ENCODE results near the gene KIAA1671.
A peak's percentile ranks its signal among the peaks of the same experiment; 100 is the strongest.
"Not testable (repeated sequence)": the region's sequence is repeated elsewhere in the genome, so short reads cannot be mapped to it uniquely, and the experiment has no call there.

KIAA1671 gene

DNA sequence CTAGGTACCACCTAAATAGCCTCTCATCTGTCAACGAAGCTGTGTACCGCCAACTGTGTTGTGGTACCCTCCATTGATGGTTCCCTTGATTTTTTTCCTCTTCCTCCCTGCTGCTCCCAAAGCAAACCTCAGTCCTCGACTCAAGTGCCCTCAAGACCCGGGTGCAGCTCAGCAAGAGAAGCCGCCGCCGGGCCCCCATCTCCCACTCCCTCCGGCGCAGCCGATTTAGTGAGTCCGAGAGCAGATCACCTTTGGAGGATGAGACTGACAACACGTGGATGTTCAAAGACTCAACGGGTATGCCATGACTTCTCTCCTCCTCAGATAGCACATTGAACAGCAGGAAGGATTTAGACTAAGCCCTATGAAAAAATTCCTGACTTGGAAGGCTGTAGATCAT, 224.7 kb downstream of the KIAA1671 start:
- FAIRE-seq = no peak

DNA sequence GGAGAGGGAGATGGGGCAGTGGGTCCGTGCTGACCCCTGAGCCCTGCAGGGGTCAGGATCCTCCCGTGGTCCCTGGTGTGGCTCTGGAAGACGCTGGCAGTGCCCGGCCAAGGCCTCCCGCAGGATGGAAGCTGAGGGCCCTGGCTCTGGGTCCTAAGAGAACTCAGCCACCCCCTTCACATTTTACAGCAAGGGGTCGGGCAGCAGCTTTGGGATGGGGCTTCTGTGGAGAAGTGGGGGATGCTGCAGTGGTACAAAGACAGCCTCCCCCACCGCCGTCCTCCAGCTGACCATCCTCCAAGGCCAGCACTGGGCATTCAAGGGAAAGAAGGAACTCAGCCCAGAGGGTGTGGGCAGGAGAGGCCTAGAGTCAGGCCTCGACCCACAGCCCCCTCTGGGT, 225.4 kb downstream of the KIAA1671 start:
- no peak for FAIRE-seq

DNA sequence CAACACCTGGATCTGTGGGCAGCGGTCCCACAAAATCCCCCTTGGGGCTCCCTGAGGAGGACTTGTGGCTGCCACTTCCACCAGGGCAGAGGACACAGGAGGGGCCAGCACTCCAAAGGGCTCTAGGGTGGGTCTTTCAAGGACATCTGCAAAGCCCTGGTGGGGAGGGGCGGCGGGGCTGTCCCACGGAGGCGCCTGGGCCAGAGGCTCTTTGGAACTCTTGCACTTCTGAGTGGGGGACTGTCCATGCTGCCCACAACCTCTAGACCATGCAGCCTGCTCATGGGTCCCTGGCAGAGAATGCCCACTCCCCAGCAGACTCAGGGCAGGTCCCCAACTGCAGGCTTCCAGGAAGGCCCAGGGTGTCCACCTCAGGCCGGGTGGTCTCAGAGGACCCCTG, 225.8 kb downstream of the KIAA1671 start:
- not testable (repeated sequence) for FAIRE-seq

DNA sequence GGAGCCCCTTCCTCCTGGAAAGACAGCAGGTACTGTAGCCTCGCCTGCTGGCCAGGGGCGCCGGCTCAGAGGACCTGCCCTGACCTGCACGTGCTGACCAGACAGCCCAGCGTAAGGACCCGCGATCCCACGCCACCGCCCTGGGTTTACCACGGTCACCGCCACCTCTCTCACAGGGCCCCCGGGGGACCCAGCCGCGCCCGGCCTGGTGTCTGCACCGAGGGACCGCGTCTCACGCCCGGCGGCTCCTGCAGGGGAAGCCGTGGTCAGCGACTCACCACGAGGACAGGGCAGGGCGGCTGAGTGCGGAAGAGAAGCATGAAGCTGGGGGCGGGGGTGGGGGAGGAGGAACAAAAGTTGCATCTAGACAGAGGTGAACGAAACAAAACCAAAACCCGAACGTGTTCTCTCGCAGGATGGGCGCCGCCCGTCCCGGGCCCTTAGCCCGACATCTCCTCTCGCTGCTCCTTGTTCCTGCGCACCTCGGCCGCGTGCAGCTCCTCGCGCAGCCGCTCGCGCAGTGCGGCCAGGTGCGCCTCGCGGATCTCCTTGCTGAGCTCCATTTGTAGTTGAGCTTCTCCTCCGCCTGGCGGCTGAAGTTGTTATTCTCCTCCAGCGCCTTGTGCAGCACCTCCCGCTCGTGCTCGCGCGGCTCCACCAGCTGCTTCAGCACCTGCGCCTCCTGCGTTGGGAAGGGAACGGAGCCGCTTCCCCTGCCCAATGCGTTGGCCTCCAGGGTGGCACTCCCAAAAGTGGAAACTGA, 226.5 kb downstream of the KIAA1671 start:
- FAIRE-seq = not testable (repeated sequence)

DNA sequence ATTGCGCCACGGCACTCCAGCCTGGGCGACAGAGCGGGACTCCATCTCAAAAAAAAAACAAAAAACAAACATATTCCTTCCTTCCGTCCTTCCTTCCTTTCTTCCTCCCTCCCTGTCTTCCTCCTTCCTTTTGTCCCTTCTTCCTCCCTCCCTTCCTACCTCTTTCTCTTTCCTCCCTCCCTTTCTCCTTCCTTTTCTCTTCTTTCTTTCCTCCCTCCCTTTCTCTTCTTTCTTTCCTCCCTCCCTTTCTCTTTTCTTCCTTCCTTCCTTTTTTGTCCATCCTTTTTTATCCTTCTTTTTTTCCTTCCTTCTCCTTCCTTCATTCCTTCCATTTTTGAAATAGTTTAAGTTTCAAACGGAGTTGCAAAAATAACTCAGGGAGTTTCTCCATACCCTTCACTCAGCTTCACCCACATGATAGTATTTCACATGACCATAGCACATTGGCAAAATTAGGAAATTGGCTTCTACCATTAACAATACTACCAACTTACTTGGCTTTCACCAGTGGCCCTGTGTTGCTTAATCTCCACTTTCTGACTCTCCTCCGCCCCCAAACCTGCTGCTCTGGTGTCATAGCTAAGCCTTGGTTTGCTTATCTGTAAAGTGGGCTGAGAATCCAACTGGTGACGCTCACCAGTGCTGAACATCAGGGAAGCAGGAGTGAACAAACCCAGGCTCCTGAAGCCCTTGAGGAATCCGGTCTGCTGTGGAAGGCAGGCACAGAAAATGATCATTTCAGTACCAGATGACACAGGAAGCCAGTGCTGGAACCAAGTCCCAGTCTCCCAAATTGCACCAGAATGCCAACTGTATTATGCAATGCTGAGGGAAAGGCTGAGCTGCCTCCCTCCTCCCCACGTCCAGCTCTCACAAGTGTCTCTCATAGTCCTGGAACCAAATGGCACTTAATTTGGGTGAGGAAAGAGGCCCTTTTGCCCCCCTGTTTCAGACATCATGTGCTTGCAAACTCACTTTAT, 229.9 kb downstream of the KIAA1671 start:
- no peak for FAIRE-seq

DNA sequence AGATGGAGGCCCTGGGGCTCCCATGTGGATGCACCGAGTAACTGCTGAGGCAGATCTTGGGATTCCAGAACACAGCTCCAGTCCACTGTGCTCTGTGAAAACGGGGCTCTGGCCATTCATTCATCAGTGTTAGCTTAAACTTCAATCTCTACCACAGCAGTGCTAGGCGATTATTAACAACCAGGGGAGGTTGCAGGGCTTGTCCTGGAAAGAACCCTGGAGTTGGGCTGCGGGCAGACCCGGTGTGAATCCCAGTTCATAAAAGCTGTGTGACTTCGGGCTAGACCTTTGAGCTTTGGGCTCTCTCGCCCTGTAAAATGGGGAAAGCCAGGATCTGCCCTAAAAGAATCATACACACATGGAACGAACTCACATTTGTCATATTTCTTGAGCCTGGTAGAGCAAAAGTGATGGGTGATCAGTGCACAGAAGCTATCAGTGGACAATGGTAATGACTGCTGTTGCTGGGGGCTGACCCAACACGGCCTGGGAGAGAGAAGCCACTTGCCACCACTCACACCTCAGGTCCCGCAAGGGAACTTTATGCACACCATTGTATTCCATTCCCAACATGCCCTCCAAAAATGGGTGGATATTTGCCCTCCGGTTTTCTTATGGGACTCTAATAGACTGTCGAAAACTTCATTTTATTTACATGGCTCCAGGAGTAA, 231.6 kb downstream of the KIAA1671 start:
- no peak for FAIRE-seq

DNA sequence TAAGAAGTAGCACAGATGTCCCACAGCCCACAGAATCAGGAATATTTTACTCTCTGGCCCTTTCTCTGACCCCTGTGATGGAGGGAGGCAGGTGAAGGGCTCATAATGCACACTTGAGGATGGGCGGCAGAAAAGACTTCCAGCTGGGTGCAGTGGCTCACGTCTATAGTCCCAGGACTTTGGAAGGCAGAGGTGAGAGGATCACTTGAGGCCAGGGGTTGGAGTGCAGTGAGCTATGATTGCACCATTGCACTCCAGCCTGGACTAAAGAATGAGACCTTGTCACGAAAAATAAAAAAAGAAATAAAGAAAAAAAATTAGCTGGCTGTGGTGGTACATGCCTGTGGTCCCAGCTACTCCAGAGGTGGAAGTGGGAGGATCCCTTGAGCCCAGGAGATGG, 233.6 kb downstream of the KIAA1671 start:
- FAIRE-seq = no peak

DNA sequence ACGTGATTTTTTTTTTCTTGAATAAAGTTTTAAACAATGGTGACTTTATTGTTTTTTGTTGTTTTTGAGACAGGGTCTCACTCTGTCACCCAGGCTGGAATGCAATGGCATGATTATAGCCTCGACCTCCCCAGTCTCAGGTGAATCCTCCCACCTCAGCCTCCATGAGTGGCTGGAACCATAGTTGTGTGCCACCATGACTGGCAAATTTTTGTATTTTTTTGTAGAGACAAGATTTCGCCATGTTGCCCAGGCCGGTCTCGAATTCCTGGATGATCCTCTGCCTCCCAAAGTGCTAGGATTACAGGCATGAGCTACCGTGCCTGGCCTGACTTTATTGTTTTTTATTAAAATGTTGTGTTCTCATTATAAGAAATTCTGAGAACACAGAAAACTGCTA, 235.0 kb downstream of the KIAA1671 start:
- no peak for FAIRE-seq

DNA sequence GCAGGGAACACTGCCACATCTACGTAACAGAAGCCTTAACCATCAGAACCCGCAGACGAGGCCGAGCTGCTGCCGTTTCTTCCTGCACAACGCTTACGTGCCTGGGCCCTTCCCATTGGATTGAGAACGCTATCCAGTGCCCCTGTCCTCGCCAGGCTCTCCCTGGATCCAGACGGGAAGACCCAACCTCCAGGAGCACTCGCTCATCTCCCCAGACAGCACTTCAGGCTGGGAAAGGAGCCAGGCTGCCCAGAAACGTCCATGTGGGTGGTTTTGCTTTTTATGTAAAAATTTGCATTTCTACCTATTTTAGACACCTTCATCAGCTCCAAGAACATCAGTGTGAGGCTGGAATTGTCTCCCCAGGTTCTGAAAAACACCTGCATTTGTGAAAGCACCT, 239.9 kb downstream of the KIAA1671 start:
- no peak for FAIRE-seq

DNA sequence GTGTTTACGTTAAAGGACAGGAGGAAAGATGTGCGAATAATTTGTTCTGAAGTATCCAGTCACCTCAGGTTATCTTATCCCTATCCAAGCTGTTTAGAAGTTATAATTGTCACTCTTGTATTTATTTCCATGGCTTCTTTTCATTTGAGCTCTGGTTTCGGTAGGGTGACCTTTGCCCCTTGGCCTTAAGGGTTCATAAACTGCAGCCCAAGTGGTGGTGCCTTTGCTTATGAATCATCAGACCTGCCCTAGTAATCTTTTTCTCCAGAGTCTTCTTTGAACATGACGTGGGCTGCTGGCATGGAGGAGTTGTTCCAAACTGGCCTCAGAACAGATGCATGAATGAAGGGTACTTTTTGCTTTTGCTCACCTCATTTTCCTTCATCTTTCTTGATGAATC, 240.6 kb downstream of the KIAA1671 start:
- FAIRE-seq = no peak

DNA sequence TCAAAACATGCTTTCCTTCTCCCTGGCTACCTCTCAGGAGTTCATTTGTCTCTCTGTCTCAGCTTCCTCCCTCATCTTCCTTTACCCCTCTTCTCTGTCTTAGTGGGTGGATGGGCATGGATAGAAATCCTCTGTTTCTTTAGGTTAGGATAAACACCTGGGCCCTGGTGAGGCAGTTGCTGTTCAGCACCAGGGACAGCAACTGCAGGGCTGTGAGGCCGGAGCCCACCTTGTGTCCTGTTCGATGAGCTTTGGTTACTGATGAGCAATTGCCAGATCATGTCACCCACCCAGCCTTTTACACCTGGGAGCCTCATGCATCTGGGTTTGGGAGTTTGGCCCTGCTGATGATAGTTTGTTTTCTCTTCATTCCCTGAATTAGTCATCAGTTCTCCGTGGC, 241.0 kb downstream of the KIAA1671 start:
- FAIRE-seq = no peak

DNA sequence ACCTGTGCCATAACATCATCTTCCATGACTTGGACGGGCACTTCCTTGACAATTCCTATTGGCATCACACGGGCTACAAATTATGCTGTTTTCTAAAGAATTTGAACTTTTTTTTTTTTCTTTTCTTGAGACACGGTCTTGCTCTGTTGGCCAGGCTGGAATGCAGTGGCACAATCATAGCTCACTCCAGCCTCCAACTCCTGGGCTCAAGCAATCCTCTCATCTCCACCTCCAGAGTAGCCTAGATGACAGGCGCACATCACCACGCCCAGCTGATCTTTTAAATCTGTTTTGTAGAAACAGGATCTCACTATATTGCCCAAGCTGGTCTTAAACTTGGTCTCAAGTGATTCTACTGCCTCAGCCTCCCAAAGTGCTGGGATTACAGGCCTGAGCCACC, 243.8 kb downstream of the KIAA1671 start:
- FAIRE-seq = no peak

DNA sequence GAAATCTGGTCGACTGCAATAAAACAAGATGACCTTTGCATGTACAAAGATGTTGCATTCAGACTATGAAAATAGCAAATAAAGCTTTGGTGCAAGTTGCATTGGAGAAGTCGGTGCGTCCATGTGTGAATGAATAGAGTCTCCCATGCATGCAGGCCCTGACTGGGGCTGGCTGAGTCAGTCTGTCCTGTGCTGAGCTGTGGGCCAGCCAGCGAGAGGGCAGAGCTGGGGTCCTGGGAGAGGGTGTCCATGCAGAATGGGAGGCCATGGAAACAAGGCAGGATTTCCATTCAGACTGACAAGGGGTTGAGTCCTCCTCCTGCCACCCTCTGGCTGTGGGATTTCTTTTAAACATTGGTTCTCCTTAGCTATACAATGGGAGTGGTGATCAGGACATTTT, 244.8 kb downstream of the KIAA1671 start:
- no peak for FAIRE-seq

DNA sequence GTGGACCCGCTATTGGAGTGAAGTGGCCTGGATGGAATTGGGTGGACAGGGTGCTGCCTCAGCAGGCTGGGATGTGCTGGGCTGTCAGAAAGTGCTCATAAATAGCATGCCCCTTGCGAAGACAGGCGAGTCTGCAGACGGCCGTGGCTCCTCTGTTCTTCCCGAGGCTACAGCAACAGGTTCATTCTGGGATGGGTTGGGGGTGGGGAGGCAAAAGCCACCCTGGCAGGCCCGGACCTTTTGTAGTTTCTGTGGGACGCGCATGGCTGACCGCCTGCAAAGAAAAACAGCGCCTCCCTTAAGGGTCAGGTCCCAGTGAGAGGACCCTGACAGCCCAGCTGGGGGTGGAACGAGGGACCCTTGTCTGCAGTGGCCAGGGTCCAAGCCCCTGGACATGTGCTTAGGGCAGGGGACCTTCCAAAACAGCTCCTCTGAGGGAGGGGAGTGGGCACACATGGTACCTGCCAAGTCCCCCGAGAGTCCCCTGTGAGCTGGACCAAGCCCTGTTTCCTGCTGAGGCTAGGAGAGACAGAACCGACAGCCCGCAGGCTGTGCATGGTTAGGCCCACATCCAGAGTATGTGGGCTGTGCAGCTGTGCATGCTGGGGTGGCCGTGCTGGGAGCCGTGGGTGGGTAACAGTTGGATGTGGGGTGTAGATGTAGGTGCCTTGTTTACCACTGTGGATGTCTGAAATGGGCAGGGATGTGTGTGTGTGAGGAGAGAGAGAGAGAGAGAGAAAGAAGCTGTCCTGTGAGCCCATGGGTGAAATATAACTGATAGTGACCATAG, 247.4 kb downstream of the KIAA1671 start, which contains the start of gene CRYBB3:
Gene CRYBB3, plus strand, starts transcription at position 128 of the 790 bp plus-strand sequence. CDS start 1,539 bp downstream, outside the sequence.
- no peak for FAIRE-seq

DNA sequence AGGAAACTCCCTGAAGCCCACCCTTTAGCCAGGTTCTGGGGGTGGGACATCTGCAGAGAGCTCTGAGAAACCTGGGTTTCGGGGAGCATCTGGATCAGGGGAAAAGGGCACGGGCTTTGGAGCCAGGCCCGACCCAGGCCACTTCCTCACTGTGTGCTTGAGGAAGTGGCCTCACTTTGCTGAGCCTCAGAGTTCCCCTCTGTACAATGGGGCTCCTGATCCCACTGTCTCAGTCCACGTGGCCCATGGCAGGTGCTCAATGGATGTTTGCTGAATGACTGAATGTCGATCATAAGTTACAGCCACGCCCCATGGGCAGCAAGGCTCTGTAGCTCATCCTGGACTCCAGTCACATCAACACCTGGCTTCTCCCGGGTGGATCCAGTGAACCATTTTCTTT, 248.5 kb downstream of the KIAA1671 start:
- no peak for FAIRE-seq

DNA sequence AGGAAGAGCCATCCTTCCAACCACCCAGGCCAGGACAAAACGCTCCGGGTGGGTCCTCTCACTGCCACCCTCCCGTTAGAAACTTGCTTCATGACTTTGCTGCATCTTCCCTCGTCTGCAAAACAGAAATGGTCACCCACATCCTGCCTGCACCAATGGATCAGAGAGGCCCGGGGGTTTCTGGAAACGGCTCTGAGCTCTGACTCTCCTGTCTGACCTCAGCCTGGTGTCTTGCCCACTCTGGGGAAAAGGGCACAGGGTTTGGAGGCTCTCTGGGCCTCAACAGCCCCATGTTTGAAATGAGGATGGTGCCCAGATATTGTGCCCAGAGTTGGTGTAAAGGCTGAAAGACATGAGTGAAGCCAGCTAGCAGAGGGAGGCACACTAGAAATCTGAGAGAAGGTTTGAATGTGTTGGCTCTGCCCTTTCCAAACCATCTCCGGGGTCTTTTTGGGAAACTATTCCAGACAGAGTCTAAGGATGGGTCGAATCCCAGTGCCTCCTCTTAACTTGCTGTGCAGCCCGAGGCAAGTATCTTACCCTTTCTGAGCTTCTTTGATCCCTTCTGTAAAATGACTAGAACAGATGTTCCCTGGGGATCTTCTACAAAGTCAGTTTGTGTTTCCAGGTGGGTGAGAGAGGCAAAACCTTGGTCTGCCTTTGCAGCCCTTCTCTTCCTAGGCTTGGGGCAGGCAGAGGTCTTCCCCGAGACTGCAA, 249.2 kb downstream of the KIAA1671 start:
- no peak for FAIRE-seq

DNA sequence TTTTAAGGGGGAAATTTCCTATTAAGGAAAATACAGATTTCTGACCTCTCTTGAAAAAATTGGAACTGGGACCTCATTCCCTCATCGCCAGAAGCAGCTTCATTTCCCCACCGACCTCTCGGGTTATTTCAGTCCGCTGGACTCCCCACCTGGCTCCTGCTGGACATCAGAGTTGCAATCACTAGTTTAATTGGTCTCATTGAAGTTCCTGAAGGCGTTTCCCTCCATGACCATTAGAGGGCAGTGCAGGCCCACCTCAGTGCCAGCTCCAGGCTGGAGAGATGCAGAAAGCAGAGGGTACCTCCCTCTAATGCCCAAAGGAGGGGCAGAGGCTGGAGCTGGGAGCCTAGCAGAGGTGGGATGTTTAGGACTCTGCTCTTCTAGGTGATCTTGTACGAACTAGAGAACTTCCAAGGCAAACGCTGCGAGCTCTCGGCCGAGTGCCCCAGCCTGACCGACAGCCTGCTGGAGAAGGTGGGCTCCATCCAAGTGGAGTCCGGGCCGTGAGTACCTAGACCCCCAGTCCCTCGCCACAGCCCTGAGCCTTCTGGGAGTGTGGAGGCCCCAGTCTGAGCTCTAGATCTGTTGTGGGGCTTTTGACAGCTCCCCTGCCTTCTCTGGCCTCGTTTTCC, 249.9 kb downstream of the KIAA1671 start:
- FAIRE-seq = peak; percentile 63

DNA sequence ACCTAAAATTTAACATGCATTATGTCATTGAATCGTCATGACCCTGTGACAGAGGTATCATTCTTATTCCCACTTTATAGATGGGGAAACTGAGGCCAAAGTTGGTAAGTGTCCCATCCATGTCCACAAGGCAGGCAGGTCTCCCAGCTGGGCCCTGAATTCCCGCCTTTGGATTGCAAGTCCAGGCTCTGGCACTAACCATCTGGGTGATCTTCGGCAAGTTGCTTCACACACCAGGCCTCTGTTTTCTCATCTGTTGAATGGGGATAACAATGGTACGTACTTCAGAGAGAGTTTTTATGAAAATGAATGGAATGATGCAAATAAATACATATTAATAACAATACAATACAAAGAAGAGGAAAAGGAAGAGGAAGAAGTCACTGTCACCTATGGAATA, 250.6 kb downstream of the KIAA1671 start:
- no peak for FAIRE-seq

DNA sequence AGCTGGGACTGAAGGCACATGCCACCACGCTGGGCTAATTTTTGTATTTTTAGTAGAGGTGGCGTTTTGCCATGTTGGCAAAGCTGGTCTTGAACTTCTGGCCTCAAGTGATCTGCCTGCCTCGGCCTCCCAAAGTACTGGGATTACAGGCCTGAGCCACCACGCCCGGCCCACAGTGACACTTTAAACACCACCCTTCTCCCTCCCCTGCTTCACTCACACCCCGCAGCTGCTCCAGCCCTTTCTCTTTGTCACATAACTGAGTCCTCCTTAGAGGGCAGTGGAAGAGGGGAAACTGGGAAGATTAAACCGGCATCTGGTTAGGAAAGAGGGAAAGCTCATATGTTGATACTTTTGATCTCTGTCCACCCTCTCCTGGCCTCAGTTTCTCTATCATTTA, 252.0 kb downstream of the KIAA1671 start:
- FAIRE-seq = not testable (repeated sequence)

DNA sequence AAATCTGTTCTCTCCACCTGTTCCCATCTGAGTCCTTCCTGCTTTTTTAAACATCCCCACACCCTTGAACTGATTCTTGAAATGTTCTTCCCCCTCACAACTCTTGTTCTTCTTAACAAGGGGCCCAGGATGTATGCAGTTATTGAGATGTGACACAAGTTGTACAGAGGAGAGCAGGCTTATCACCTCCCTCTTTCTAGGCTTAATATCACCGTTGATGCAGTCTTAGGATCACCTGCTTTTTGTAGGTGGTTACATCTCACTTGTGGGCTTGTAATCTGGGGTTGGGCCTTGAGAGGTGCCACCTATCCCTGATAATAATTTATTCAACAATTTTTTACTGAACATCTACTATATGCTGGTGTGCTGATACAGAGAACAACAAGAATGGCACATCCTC, 253.3 kb downstream of the KIAA1671 start:
- no peak for FAIRE-seq

DNA sequence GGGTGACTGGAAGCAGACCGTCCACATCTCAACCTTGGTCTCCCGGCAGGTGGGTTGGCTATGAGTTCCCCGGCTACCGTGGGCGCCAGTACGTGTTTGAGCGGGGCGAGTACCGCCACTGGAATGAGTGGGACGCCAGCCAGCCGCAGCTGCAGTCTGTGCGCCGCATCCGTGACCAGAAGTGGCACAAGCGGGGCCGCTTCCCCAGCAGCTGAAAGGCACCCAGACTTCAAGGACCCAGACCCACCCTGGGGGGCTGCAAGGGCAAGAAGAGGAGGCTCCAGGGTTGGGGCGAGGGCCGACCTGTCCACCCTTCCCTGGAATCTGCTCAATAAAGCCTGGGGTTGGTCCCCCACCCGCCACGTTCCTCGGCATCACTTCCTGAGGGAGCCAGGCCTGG, 254.5 kb downstream of the KIAA1671 start:
- FAIRE-seq = no peak
